C4-2B (cell line): Measurements from ENCODE around the gene SRSF4.

ENCODE experiments used
- H3K27ac ChIP-seq: fragments of 450-650 bp; 2 replicates; pipeline ENCODE4 v1.5.1; 2017
- ZFX ChIP-seq: fragments of 450-650 bp; IDR thresholded peaks from 2 replicates; pipeline ENCODE4 v1.6.1; 2017
- TF ChIP-seq, protein P1 (sequence below): fragments of 450-650 bp; conservative IDR thresholded peaks from 2 replicates; pipeline ENCODE4 v1.5.1; 2017; ENCODE audit warnings: mild to moderate bottlenecking

SRSF4 gene

DNA sequence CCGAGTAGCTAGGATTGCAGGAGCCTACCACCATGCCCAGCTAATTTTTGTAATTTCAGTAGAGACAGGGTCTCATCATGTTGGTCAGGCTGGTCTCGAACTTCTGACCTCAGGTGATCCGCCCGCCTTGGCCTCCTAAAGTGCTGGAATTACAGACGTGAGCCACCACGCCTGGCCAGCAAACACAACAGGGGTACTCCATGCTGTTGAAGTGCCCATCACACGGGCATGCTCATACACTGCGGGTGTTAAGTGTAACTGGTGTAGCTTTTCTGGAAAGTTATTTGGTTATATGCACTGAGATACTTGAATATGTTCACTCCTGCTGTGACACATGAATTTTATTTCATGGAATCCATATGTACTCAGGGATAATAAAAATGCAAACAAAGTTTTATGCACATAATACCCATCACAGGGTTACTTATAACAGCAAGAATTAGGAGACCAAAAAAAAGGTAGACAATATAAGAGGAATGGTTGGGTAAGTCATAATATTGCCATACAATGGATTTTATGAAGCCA, 9.2 kb downstream of the SRSF4 start:
- H3K27ac ChIP-seq: no peak overlapping the region

GRCh38 chr1:29171521-29171920, 10.2 kb downstream of the SRSF4 start:
- no peak for TF ChIP-seq ZFX
- TF ChIP-seq, protein P1, sequence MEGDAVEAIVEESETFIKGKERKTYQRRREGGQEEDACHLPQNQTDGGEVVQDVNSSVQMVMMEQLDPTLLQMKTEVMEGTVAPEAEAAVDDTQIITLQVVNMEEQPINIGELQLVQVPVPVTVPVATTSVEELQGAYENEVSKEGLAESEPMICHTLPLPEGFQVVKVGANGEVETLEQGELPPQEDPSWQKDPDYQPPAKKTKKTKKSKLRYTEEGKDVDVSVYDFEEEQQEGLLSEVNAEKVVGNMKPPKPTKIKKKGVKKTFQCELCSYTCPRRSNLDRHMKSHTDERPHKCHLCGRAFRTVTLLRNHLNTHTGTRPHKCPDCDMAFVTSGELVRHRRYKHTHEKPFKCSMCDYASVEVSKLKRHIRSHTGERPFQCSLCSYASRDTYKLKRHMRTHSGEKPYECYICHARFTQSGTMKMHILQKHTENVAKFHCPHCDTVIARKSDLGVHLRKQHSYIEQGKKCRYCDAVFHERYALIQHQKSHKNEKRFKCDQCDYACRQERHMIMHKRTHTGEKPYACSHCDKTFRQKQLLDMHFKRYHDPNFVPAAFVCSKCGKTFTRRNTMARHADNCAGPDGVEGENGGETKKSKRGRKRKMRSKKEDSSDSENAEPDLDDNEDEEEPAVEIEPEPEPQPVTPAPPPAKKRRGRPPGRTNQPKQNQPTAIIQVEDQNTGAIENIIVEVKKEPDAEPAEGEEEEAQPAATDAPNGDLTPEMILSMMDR: no peak
- no peak overlapping the region for H3K27ac ChIP-seq

More for the DNA sequence above, 9.2 kb downstream of the SRSF4 start:
- TF ChIP-seq ZFX: no peak
- TF ChIP-seq, protein P1: no peak

DNA sequence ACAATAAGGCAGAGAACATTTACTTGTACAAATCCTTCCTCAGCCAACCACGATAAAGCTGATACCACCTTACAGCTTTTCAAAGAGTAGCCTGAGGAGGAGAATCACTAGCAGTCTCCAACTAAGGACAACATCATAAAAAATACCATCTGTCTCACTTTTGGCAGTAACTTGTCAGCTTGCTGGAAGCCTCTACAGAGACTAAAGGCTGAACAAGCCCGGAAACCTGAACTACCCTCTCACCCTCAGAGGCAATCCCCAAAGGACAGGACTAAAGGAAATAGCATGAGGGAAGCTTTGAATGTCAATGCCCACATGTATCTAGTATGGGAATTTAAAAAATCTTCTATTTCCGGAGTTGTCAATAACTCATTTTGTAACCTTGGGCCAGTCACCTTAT, 10.6 kb downstream of the SRSF4 start:
- H3K27ac ChIP-seq: no peak overlapping the region
- TF ChIP-seq, protein P1: no peak
- no peak for TF ChIP-seq ZFX

- no peak overlapping the region for H3K27ac ChIP-seq
These were observed 11.7 kb downstream of the SRSF4 start for GRCh38 chr1:29169976-29170375.

GRCh38 chr1:29167904-29168303, 13.8 kb downstream of the SRSF4 start:
- TF ChIP-seq ZFX: no peak
- TF ChIP-seq, protein P1: no peak
- H3K27ac ChIP-seq: no peak overlapping the region

More at GRCh38 chr1:29169976-29170375, 11.7 kb downstream of the SRSF4 start:
- TF ChIP-seq, protein P1: no peak
- TF ChIP-seq ZFX: no peak

DNA sequence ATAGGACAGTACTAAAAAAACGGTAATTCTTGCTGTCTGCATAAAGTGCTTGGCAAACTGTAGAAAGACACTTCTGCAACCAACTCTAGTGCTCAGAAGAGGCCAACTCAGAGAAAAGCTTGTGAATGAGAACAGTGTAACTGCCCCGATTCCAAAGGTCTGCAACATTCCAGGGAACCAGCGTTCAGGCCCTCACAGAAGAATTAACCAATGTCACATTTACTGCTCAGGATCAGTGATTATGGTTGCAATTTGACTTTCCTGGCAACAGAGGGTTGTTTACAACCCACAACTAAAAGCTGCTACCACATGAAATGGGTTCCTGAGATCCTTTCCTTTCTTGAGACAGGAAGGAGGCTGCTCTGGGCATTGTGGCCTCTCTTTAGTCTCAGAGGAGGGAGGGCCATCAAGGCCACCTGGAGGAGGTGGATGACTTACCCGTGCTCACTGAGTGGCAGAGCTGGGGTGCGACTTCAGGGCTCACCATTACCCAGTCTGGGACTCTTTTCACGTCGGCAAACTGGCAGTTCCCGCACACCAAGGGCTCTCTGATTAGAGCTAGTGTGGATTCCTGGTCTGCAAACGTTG, 15.3 kb downstream of the SRSF4 start:
- TF ChIP-seq, protein P1: no peak
- no peak for TF ChIP-seq ZFX
- H3K27ac ChIP-seq: no peak overlapping the region

GRCh38 chr1:29164588-29164987, 17.1 kb downstream of the SRSF4 start:
- no peak for TF ChIP-seq ZFX
- TF ChIP-seq, protein P1: no peak
- no peak overlapping the region for H3K27ac ChIP-seq
